IPS DF 6.9 (cell line): ENCODE measurements around the gene CD40LG.
A peak's percentile ranks its signal among the peaks of the same experiment; 100 is the strongest.

Experiments used
- DNase-seq: peaks from one replicate; pipeline ENCODE4 v3.0.0-alpha.2; 2013; ENCODE audit warnings: low read depth, low spot score
- H3K27ac ChIP-seq: one replicate; pipeline ENCODE4 v1.5.1; 2013; ENCODE audit warnings: low read length, control low read depth
- H3K27me3 ChIP-seq: 2 replicates; pipeline ENCODE4 v1.6.1; 2013; ENCODE audit warnings: mild to moderate bottlenecking, low read length; ENCODE audit not compliant: control insufficient read depth, insufficient read depth
- H3K36me3 ChIP-seq: 2 replicates; pipeline ENCODE4 v1.6.1; 2013; ENCODE audit warnings: low read length; ENCODE audit not compliant: control insufficient read depth, insufficient read depth
- H3K4me1 ChIP-seq: 2 replicates; pipeline ENCODE4 v1.6.1; 2013; ENCODE audit warnings: low read length; ENCODE audit not compliant: control insufficient read depth, insufficient read depth
- H3K4me3 ChIP-seq: 2 replicates; pipeline ENCODE4 v1.5.1; 2013; ENCODE audit warnings: mild to moderate bottlenecking, low read length
- H3K9me3 ChIP-seq: 2 replicates; pipeline ENCODE4 v1.6.1; 2013; ENCODE audit warnings: low read length, inconsistent platforms; ENCODE audit not compliant: control insufficient read depth, insufficient read depth
- WGBS: extraction: QIAGEN DNeasy Blood & Tissue Kit; methylation state at CpG from one replicate; pipeline ENCODE4 v1.1.7; 2013; ENCODE audit warnings: mixed read lengths, missing lambda C conversion rate; ENCODE audit not compliant: insufficient read length, insufficient coverage; 5-methylcytosine and 5-hydroxymethylcytosine counted together

The CD40LG gene

GRCh38 chrX:136647677-136648360, at the start of gene CD40LG:
Gene CD40LG (plus strand): TSS chrX:136648158. CDS start chrX:136648249, 91 bp downstream.
- H3K27me3 ChIP-seq: no peaks in the 10 kb centered on the region
- H3K9me3 ChIP-seq: no peaks in the 10 kb centered on the region
- no peak within 1 kb of the TSS for H3K4me3 ChIP-seq
- WGBS: no CpG with 5 or more reads among the region's 10 CpGs
- no peak for DNase-seq
- no peaks in the 10 kb centered on the region for H3K4me1 ChIP-seq
- H3K27ac ChIP-seq: no peak within 1 kb of the TSS
- no peaks in the 10 kb centered on the region for H3K36me3 ChIP-seq

- DNase-seq: no peak
- no peak overlapping the region for H3K27ac ChIP-seq
- H3K27me3 ChIP-seq: no peaks in the 10 kb centered on the region
- H3K4me1 ChIP-seq: no peaks in the 10 kb centered on the region
- H3K36me3 ChIP-seq: no peaks in the 10 kb centered on the region
- no peaks in the 10 kb centered on the region for H3K9me3 ChIP-seq
- H3K4me3 ChIP-seq: no peak overlapping the region
- no CpG with 5 or more reads among the region's 8 CpGs for WGBS
Measured at GRCh38 chrX:136598631-136599030, 49.3 kb upstream of the CD40LG start.

- no peak overlapping the region for H3K27ac ChIP-seq
- H3K4me3 ChIP-seq: no peak overlapping the region
- no peaks in the 10 kb centered on the region for H3K36me3 ChIP-seq
- no peaks in the 10 kb centered on the region for H3K9me3 ChIP-seq
- no peaks in the 10 kb centered on the region for H3K4me1 ChIP-seq
- WGBS: no CpG with 5 or more reads among the region's 1 CpG
- H3K27me3 ChIP-seq: no peaks in the 10 kb centered on the region
- no peak for DNase-seq
Measured at GRCh38 chrX:136600059-136600458, 47.9 kb upstream of the CD40LG start.

GRCh38 chrX:136607236-136607635, 40.7 kb upstream of the CD40LG start:
- Histone ChIP-seq H3K27ac (no peak overlapping the region), H3K4me3 (no peak overlapping the region), H3K9me3 (no peaks in the 10 kb centered on the region), H3K4me1 (no peaks in the 10 kb centered on the region), H3K36me3 (no peaks in the 10 kb centered on the region), H3K27me3 (no peaks in the 10 kb centered on the region)
- DNase-seq: no peak
- WGBS: no CpG with 5 or more reads among the region's 3 CpGs

- no peak overlapping the region for H3K27ac ChIP-seq
- WGBS: no CpG with 5 or more reads among the region's 10 CpGs
Measured at GRCh38 chrX:136608295-136608933, 39.5 kb upstream of the CD40LG start.

GRCh38 chrX:136616987-136617685, 30.8 kb upstream of the CD40LG start:
- H3K4me3 ChIP-seq: no peak overlapping the region
- H3K4me1 ChIP-seq: no peaks in the 10 kb centered on the region
- no peak overlapping the region for H3K27ac ChIP-seq
- no peak for DNase-seq
- no peaks in the 10 kb centered on the region for H3K36me3 ChIP-seq
- WGBS: no CpG with 5 or more reads among the region's 6 CpGs
- H3K27me3 ChIP-seq: no peaks in the 10 kb centered on the region
- H3K9me3 ChIP-seq: no peaks in the 10 kb centered on the region

More at GRCh38 chrX:136608295-136608933, 39.5 kb upstream of the CD40LG start:
- no peaks in the 10 kb centered on the region for H3K36me3 ChIP-seq
- H3K4me3 ChIP-seq: no peak overlapping the region
- peak; percentile 4 for DNase-seq
- H3K4me1 ChIP-seq: no peaks in the 10 kb centered on the region
- no peaks in the 10 kb centered on the region for H3K27me3 ChIP-seq
- H3K9me3 ChIP-seq: no peaks in the 10 kb centered on the region

- Histone ChIP-seq H3K9me3 (no peaks in the 10 kb centered on the region), H3K4me3 (no peak overlapping the region), H3K36me3 (no peaks in the 10 kb centered on the region), H3K4me1 (no peaks in the 10 kb centered on the region), H3K27ac (no peak overlapping the region), H3K27me3 (no peaks in the 10 kb centered on the region)
- DNase-seq: no peak
- WGBS: no CpG with 5 or more reads among the region's 14 CpGs
Measured at GRCh38 chrX:136619899-136620505, 28.0 kb upstream of the CD40LG start.

GRCh38 chrX:136620780-136621179, 27.2 kb upstream of the CD40LG start:
- Histone ChIP-seq H3K4me1 (no peaks in the 10 kb centered on the region), H3K27me3 (no peaks in the 10 kb centered on the region), H3K9me3 (no peaks in the 10 kb centered on the region), H3K36me3 (no peaks in the 10 kb centered on the region), H3K27ac (no peak overlapping the region), H3K4me3 (no peak overlapping the region)
- no peak for DNase-seq

- no peaks in the 10 kb centered on the region for H3K36me3 ChIP-seq
- WGBS: no CpG with 5 or more reads among the region's 4 CpGs
- no peaks in the 10 kb centered on the region for H3K27me3 ChIP-seq
- DNase-seq: no peak
- no peak overlapping the region for H3K27ac ChIP-seq
- no peaks in the 10 kb centered on the region for H3K4me1 ChIP-seq
- H3K9me3 ChIP-seq: no peaks in the 10 kb centered on the region
- no peak overlapping the region for H3K4me3 ChIP-seq
Measured at GRCh38 chrX:136622568-136622967, 25.4 kb upstream of the CD40LG start.

- DNase-seq: no peak
- no peaks in the 10 kb centered on the region for H3K9me3 ChIP-seq
- no peaks in the 10 kb centered on the region for H3K4me1 ChIP-seq
- no CpG with 5 or more reads among the region's 1 CpG for WGBS
- no peak overlapping the region for H3K27ac ChIP-seq
- H3K36me3 ChIP-seq: no peaks in the 10 kb centered on the region
- H3K4me3 ChIP-seq: no peak overlapping the region
- H3K27me3 ChIP-seq: no peaks in the 10 kb centered on the region
Measured at GRCh38 chrX:136623396-136623795, 24.6 kb upstream of the CD40LG start.
